ENCODE measurements around the gene AK1.

Gene AK1

GRCh38 chr9:127816728-127817127 is 60.7 kb downstream of the AK1 start:
- DNase-seq (ENCODE audit: low read depth) = no peak
